KG1 (cell line): ENCODE data around the gene LARGE2.

ENCODE experiments used
- DNase-seq: peaks from one replicate; lab custom pipeline; 2025; lab: John Stamatoyannopoulos, UW

Gene LARGE2

DNA sequence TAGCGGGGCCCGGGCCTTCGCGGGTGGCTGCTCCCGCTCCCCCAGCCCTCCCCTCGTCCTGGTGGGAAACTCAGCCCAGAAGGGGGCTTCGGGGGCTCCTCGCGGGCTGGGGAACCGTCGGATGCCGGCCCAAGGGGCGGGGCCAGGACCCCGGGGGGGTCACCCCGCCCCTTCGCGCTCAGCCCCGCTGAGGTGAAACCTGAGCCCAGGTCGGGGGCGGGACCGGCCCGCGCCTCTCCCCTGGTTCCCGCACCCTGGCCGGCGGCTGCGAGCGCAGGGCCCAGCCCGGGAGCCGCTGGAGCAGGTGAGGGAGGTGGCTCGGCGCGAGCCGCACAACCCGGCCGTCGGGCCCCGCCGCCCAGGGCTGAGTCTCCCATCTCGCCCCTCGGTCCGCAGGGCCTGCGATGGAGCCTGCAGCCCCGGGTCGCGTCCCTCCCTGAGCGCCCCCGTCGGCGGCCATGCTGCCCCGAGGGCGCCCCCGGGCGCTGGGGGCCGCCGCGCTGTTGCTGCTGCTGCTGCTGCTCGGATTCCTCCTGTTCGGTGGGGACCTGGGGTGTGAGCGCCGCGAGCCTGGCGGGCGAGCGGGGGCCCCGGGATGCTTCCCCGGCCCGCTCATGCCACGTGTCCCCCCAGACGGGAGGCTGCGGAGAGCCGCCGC, at the start of gene LARGE2:
TSS of gene LARGE2 (plus strand) at position 232 of the 658 bp plus-strand sequence. CDS start at position 459, 227 bp downstream.
- DNase-seq, result no peak

DNA sequence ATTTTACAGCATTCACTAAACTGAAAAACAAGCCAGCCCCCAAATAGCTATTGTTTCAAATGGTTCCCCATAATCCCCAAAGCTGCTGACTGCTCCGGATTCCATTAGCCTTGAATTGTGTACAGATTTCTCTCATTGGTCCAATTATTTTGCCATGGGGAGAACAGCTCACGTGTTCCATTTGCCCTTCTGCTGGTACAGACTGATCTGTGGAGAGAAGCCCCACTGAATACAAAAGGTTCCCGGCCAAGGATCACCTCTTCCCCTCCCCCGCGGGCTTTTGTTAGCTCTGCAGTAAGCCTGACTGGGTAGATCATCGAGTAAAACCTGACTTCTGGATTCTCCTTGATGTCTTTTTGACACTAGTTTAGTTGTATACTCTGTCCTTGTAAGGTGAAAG, 46.1 kb upstream of the LARGE2 start:
- no peak for DNase-seq

DNA sequence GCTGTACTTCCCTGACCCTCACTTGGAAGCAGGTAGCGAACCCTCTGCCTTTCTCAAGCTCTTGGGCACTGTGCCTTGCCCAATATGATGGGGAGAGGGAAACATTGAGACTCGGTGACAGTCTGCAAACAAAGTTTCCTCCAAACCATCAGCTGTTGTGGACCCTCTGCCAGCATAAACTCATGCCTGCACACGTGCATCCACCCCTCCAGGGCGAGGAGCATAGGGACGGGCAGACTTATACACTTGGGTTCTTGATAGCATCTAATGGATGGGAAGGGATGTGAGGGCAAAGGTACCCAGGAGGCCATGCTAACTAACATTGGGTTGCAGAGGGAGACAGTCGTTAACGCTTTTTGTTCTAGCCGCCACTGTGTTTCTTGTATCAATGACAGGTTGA, 45.2 kb upstream of the LARGE2 start:
- DNase-seq, result no peak

DNA sequence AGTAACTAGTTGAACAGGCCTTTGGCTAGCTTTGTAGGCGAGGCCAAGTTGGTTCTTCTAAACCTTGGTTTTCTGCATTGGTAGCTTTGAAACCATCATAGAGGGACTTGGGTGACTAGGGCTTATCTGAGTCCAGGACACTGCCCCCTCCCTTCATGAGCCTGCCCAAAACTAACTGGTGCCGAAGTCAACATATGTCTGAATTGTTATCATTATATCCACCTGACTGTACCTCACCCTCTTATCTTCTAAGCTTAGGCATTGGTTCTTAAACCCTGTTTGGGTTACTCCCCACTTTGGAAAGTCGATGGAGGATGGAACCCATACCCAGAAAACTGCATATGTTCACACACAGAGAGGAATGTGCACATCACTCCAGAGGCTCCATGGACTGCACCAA, 44.6 kb upstream of the LARGE2 start:
- DNase-seq, result no peak

DNA sequence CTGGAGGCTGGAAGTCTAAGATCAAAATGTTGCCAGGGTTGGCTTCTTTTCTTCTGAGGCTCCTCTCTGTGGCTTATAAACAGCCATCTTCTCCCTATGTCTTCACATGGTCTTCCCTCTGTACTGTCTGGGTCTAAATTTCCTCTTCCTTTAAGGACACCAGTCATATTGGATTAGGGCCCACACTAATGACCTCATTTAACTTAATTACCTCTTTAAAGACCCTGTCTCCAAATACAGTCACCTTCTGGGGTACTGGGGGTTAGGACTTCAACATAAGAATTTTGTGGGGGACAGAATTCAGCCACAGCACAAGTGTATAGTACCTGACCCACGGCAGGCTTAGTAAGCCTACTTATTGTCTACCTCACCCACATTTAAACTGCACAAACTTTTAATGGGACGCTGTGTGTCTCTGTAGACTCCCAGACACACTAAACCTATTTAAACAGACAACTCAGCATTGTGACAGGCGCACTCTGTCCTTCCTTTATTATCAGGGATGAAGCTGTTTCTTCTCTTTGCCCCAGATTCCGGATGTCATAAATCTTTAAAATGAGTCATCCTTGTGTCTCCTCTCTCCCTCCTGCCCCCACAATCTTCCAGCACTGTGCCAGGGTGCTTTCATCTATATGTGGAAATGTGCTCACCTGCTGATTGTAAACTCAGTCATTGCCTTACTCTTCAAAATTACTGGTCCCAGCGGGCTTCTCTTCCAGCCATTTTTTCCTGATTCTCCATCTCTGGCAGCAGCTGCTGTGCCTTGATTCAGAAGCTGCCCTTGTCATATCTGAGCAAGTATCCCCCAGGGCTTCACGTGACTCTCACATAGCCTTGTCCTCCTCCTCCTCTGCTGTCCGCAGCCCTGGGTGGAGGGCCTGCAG, 42.4 kb upstream of the LARGE2 start:
- DNase-seq, result no peak

DNA sequence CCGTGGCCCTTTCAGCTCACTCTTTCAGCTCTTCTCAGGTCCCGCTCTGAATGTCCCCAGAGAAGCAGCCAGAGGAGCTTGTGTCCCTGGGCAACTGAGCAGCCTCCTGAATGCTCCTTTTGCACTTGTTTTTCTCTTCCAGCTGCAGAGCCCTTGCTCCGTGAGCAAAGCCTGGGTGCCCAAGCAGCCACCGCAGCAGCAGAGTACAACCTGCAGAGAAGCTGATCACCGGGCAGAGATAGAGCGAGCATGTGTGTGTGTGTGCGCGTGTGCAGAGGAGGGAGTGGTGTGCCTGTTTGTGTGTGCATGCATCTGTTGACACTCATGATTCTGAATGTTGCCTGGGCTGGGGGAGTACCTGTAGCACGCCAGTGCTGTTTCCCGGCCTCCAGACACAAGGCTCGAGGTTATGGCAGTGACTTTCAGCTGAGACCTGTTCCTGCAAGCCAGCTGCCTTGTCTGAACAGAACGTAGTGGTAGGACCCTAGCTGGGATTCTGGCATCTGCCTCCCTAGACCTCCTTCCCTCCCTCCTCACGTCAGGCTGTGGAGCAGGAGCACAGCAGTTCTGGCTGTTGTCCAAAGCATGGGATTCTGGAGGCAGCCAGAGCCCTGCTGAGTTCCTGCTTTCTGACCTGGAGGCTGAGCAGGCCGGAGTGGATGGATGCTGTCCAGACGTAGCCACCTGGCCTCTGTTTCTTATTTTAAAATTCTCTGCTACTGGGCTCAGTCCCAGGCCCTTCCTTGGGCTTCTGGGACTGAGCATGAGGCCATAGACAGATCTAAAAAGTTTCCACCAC, 41.5 kb upstream of the LARGE2 start:
- no peak for DNase-seq

DNA sequence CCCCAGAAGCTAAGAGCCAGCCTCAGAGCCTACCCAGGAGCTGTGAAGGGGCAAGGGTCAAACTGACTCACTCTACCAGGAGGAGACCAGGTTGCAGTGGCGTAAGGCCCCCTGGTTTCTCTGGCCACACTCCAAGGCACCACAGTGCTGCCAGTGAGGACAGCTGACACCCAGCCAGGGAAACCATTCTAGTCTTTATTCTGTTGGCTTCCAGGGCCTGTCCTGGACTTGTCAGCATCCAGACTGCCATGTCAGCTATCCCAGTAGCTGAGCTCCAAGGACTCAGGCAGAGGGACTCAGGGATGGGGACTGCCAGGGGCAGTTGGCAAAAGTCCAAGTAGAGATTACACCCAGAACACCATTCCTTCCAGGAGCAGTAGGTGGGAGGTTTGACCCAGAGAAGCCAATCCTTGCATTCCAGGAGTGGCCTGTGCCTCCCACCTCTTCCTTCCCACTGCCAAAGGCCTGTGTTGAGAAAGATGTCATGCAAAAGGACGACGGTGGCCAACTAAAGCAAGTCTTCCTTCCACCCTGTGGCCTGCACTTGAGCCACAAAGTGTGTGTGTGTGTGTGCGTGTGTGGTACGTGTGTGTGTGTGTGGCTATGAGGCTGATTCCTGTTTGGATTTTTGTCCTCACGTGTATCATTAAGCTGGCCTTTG, 40.6 kb upstream of the LARGE2 start:
- DNase-seq, result no peak

DNA sequence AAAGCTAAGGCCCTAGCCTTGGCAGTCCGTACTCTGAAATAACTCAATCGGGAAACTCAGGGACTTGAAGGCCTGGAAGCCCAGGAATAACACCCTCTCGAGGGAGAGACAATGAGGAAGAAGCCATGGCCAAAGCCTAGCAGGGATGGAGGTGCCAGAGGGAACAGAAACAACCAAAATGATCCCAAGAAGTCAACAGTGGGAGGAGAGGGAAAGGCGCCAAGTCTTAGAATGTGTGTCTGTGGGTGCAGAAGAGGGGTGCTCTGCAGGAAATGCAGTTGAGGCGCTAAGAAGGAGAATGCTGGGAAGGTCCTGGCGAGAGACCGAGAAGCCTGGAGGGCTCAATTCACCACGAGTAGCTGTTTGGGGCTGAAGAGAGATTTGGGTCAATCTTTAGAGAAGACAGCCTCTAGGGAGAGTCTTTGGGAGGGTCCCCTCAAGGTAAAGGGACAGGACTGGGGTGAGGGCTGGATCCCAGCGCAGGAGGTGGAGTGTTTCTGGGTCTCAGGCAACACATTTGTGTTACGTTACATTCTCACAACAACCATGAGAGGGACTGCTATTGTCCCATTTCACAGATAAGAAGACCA, 37.8 kb upstream of the LARGE2 start:
- DNase-seq, result no peak

DNA sequence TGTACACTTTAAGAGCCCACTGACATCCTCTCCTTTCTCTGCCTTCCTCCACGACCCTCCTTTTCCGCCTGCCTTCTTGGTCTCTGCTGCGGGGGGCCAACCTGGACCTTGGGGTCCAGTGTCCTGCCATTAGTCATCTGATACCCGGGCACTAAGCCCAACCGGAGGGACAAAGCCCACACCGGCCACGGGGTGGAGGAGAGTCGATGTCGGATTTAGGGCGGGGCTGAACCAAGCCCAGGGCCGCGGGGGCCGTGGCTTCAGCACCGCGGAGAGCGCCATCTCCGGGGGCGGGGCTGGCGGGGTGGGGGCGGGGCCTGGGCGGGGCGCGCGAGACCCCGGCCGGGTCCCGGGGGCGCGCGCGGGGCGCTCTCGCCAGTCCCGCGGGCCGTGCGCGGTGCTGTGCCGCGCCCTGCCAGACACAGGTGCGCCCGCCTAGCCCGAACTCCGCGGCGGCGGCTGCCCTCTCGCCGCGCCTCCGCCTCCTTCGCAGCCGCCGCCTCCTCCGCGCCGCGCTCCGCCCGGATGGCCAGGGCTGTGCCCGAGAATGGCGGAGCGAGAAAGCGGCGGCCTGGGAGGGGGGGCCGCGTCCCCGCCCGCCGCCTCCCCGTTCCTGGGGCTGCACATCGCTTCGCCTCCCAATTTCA, 37.1 kb upstream of the LARGE2 start, which contains the start of gene MAPK8IP1:
TSS of gene MAPK8IP1 (plus strand) at position 378 of the 647 bp plus-strand sequence. CDS start at position 548, 170 bp downstream.
- DNase-seq, result no peak

DNA sequence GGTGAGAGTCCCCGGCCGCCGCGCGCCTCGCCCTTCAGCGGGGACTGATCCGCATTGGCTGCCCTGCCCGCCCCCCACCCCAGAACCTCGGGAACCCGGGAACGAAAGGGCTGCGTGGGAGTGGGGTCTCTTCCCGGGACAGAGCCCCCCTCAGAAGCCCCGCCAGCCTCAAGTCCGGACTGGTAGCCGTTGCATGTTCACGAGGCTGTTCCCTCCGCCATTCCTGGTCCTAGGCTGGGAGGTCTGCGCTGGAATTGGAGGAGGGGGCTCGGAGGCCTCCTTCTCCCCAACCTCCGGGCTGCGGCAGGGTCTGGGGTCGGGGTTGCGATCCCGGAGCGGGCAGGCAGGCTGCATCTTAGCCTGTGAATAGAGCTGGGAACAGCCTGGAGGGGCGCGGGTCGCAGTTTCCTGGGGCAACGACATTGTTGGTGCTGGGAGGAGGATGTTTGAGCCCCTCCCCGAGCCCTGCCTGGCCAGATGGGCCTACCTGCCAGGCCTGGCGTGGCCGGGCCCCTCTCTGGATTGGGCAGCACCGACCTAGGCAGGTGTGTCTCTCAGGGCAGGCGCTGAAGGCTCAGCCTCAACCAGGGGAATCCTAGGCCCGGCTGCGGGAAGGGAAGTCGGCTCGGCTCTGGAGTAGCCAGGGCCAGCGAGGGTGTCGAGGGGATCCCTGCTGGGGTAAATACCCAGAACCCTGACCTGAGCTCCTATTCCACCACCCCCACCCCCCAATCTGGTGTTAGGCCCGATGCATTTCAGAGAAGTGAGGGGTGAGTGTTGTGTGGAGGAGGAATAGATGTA, 36.3 kb upstream of the LARGE2 start:
- no peak for DNase-seq

DNA sequence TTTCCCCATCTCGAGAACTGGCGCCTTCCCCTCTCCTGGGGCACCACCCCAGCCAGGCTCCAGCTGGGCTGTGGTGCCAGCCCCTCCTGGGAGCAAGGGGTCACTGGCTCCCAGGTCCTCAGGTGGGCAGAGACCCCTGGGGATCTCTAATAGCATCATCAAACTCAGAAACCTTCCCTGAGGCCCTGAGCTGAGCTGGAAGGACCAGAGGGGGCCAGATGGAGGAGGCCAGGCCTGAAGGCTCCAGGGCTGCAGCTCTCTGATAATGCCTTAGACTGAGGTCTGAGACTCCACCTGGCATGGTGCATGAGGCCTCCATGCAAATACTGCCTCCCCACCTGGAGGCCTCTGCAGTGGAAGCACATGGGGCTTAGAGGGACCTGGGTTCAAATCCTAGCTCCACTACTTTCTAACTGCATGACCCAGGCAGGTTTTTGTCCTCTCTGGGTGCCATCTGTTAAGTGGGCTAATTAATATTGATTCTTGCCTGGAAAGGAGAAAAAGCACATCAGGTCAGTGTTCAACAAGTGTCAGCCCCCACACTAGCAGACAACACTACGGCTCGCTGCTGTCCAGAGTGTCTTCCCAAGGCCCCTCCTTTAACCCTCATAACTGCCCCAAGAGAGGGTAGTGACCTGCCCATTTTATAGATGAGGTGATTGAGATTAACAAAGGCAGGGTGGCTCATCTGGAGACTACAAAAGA, 35.5 kb upstream of the LARGE2 start:
- no peak for DNase-seq

DNA sequence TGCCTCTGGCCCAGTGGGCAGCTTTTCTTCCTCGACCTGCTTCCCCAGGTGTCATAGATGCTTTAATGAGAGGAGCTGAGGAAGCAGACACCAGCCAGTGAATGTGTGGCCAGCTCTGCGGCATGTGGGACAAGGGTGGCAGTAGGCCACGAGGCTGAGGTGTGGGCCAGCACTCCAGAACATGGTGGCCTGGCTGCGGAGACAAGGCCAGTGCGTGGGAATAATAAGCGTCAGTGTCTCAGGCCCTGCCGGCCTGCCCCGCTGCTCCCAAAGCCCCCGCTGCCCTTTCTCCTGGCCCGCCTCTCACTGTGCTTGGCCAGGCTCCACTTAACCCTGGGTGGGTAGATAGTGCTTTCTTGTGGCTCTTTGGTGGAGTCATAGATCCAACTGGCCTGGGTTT, 34.9 kb upstream of the LARGE2 start:
- DNase-seq, result no peak

DNA sequence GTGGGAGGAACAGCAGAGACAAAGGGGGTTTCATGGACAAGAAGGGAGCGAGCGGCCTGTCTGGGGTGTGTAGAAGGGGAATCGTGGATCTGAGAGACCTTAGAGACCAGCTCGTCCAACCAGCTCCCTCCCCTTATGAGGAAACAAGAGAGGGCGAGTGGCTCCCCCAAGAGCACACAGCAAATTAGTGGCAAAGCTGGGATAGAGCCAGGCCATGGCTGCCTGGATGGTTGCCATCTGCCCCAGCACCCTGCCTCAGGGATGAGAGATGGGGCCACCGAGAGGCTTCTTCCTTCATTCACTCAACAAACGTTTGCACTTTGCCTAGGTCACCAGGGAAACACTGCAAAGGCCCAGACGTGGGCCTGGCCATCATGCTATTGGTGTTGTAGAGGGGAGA, 32.9 kb upstream of the LARGE2 start:
- DNase-seq, result no peak

DNA sequence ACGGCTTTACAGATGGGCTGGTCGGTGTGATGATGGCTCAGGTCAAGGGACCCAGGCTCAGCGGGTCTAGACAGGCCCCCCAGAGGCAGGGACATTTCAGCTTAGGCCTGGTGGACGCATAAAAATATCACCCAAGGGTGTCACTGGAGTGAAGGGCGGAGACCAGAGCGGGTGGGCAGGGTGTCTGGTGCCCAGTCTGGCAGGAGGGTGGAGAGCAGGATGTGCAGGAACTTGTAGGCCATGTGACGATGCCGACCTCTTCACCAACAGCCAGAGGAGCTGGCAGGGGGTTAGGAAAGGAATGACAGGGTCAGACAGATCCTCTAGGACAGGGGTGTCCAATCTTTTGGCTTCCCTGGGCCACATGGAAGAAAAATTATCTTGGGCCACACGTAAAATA, 32.5 kb upstream of the LARGE2 start:
- no peak for DNase-seq

DNA sequence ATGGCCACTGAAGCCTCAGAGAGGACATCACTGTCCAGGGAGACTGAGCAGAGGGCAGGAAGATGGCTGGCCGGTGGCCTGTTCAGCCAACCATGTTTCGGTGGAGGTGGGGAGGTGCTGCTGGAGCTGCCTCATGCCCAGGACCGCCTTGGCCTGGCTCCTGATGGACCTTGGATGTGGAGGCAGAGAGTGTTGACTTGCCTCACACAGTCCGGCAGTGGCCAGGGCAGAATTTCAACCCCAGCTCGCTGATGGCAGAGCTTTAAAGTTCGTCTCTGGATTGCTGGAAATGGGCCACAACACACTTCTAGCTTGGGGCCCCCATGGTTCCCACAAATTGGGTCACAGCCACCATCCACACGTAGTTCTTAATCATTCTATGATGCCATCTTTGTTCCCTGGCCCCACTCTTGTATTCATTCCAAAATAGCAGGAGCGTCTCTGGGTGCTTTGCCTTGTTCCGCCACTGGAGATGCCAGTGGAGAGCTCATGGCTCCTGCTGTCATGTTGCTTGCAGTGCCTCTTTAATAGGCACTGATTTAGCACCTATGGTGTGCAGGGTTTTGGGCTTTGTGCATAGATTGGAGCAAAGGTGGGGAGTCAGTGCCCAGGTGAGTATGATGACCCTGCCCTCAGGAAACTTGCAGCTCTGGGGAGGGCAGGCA, 31.4 kb upstream of the LARGE2 start:
- DNase-seq, result no peak

DNA sequence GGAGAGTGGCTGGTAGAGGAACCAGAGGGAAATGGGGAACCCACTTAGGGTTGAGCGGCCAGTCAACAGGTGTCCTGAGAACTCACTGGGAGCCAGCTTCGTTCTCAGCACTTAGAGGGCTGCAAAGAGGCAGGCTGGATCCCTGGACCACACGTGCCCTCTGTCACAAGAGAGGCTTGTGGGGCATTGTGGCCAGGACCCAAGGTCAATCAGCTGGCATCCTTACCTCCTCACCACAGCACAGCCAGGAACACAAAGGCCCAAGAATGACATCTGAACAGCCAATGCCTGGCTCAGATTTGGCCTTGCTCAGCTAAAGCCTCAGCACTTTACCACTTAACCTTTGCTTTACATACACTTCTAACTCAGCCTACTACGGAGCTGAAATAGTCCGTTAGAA, 29.6 kb upstream of the LARGE2 start:
- no peak for DNase-seq

DNA sequence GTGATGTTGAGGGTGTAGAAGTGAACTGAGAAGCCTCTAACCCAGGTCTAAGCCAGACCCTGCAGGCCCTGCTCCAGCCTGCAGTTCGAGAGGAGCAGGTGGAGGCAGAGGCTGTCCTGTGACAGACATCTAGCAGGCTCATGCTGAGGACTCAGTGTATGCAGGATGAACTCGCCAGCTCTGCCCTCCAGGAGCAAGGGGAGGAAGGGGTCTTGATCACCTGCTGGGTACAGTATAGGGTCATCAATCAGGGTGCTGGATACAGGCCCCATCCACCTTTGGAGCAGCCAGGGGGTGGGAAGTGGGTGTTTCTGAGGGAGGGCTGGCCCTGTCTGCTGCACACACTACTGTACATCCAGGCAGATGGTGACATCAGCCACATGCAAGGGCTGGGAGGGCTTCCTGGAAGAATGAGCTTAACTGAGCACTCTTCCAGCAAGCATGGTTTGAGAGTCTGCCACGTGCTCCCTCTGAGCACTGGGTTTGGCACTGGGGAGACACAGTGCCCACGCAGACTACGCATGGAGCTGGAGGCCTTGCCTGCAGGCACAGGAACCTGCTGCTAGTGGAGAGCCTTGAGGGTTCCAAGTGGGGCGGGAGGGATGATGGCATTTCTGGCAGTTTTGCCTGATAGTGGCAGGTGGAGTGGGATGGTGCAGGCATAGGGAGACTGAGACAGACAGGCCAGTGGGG, 27.8 kb upstream of the LARGE2 start:
- no peak for DNase-seq

DNA sequence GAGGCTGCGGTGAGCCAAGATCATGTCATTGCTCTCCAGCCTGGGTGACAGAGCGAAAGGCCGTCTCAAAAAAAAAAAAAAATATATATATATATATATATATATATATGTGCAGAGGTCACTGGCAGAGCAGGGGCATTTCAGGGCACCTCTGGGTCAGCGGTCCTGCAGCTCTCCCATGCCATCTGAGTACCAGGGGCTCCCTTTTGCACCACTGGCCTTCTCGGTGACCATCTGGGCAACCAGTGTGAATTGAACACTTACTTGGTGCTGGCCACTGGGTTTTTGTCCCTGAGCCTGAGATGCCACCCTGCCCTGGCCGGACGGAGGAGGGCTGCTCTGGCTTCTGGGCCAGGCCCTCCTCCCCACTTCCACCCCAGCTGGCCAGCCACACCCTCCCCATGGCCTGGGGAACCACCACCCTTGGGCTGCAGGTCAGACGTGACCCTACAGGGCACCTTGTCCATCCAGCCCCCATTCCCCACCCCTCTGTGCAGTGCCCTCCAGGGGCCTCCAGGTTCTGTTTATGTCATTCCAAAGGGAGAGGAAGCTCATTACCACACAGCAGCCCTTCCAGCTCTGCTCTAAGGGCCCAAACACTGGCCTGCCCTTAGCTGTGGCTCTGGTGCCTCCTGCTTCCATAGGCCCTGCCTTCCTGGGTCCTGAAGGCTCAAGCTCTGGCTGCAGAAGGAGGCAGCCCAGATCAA, 26.8 kb upstream of the LARGE2 start:
- no peak for DNase-seq
